GM21423 (cell line): ENCODE data around the gene GGN.
A peak's percentile ranks its signal among the peaks of the same experiment; 100 is the strongest.
"Not testable (repeated sequence)": the region's sequence is repeated elsewhere in the genome, so short reads cannot be mapped to it uniquely, and the experiment has no call there.

Source experiments
- ATAC-seq: cut with Tn5 transposase; IDR thresholded peaks from one replicate; pipeline ENCODE4 v1.9.1; 2021; ENCODE audit warnings: mild to moderate bottlenecking, moderate library complexity; ENCODE audit not compliant: unreplicated experiment

GGN gene

GRCh38 chr19:38362946-38363688 is 24.7 kb downstream of the GGN start:
- ATAC-seq: not testable (repeated sequence)

- peak; percentile 40 for ATAC-seq
Observed at GRCh38 chr19:38362076-38362945, 25.5 kb downstream of the GGN start.

- peak; percentile 48 for ATAC-seq
Observed at GRCh38 chr19:38361633-38362075, 26.2 kb downstream of the GGN start.

- ATAC-seq: peak; percentile 12
Observed at GRCh38 chr19:38360839-38361631, 26.8 kb downstream of the GGN start.

- no peak for ATAC-seq
Observed at GRCh38 chr19:38360351-38360750, 27.5 kb downstream of the GGN start.

- no peak for ATAC-seq
Observed at GRCh38 chr19:38359242-38360021, 28.4 kb downstream of the GGN start.

GRCh38 chr19:38358071-38358470 is 29.8 kb downstream of the GGN start:
- no peak for ATAC-seq

GRCh38 chr19:38355728-38356725 is 31.8 kb downstream of the GGN start:
- ATAC-seq: no peak

GRCh38 chr19:38352611-38353010 is 35.2 kb downstream of the GGN start:
- no peak for ATAC-seq

GRCh38 chr19:38351865-38352395 is 35.9 kb downstream of the GGN start:
- ATAC-seq: no peak

GRCh38 chr19:38350883-38351282 is 37.0 kb downstream of the GGN start:
- no peak for ATAC-seq

- ATAC-seq: no peak
Observed at GRCh38 chr19:38346837-38347236, 41.0 kb downstream of the GGN start.

- no peak for ATAC-seq
Observed at GRCh38 chr19:38340927-38341326, 46.9 kb downstream of the GGN start.

- not testable (repeated sequence) for ATAC-seq
Observed at GRCh38 chr19:38339011-38339410, 48.8 kb downstream of the GGN start.

GRCh38 chr19:38337360-38337653 is 50.5 kb downstream of the GGN start:
- no peak for ATAC-seq

- ATAC-seq: peak; percentile 49
Observed at GRCh38 chr19:38336638-38337359, 51.0 kb downstream of the GGN start.

GRCh38 chr19:38335949-38336637 is 51.7 kb downstream of the GGN start:
- peak; percentile 61 for ATAC-seq
